HepG2 (cell line): ENCODE measurements around the gene ZNF829. TPM values are rescaled to one million over a fixed set of nuclear protein-coding genes. Genes with fewer than 3 reads are reported as not detected.

ENCODE experiments used
- ARID4A ChIP-seq: sonication (generic); formaldehyde crosslinking; IDR thresholded peaks from 2 replicates; pipeline ENCODE4 v1.5.0; 2020; ENCODE audit warnings: mild to moderate bottlenecking, missing genetic modification reagents, borderline replicate concordance
- HNRNPLL ChIP-seq: fragments of 200-400 bp; formaldehyde crosslinking; IDR thresholded peaks from 2 replicates; pipeline ENCODE4 v1.6.1; 2017; ENCODE audit warnings: mild to moderate bottlenecking, low read depth, low read length; ENCODE audit not compliant: poor library complexity, severe bottlenecking
- HOMEZ ChIP-seq: IDR thresholded peaks from 2 replicates; pipeline ENCODE4 v1.6.1; 2016; ENCODE audit warnings: low read depth
- KLF12 ChIP-seq: sonication (generic); formaldehyde crosslinking; IDR thresholded peaks from 2 replicates; pipeline ENCODE4 v1.4.0; 2020; ENCODE audit warnings: missing genetic modification reagents, borderline replicate concordance
- MBNL3 ChIP-seq: fragments of 250-450 bp; sonication (Bioruptor Pico); conservative IDR thresholded peaks from 2 replicates; pipeline ENCODE4 v1.8.0; 2022; ENCODE audit warnings: mild to moderate bottlenecking, inconsistent platforms
- POGZ ChIP-seq: sonication (generic); formaldehyde crosslinking; IDR thresholded peaks from 2 replicates; pipeline ENCODE4 v1.4.0; 2020; ENCODE audit warnings: mild to moderate bottlenecking, missing genetic modification reagents
- SAP130 ChIP-seq: IDR thresholded peaks from 2 replicates; pipeline ENCODE4 v1.6.1; 2016; ENCODE audit warnings: low read depth
- SNRNP70 ChIP-seq: fragments of 200-400 bp; formaldehyde crosslinking; IDR thresholded peaks from 2 replicates; pipeline ENCODE4 v1.6.1; 2017; ENCODE audit warnings: mild to moderate bottlenecking, low read depth, low read length, moderate library complexity
- SPEN ChIP-seq: sonication (generic); formaldehyde crosslinking; IDR thresholded peaks from 2 replicates; pipeline ENCODE4 v1.5.1; 2020; ENCODE audit warnings: low read depth, mild to moderate bottlenecking, missing genetic modification reagents
- U2AF2 ChIP-seq: fragments of 200-400 bp; formaldehyde crosslinking; IDR thresholded peaks from 2 replicates; pipeline ENCODE4 v1.6.1; 2017; ENCODE audit warnings: low read depth, mild to moderate bottlenecking, low read length
- ZBTB40 ChIP-seq, 2 experiments: fragments of 450-650 bp in 1 of 2; sonication (generic) in 1 of 2; formaldehyde crosslinking in 1 of 2; IDR thresholded peaks; 2 replicates each; pipeline versions ENCODE4 v1.6.1 to v1.8.0; 2016 to 2022; ENCODE audit warnings: antibody characterized with exemption in 1 of 2, mild to moderate bottlenecking in 1 of 2, missing genetic modification reagents in 1 of 2
- ZSCAN31 ChIP-seq: sonication (generic); formaldehyde crosslinking; IDR thresholded peaks from 2 replicates; pipeline ENCODE4 v1.5.0; 2020; ENCODE audit warnings: low read depth, mild to moderate bottlenecking, missing genetic modification reagents
- polyA plus RNA-seq, 8 experiments: library from polyadenylated mRNA; depleted of rRNA in 3 of 8; stranded (reverse) in 7 of 8; unstranded in 1 of 8; fragments of >200 nt; fragmentation: Illumina TruSeq in 4 of 8; extraction: Trizol in 4 of 8; gene quantifications; 2 replicates each; pipeline versions ENCODE4 v1.2.1 to v1.2.3, GENCODE V29; 2011 to 2016; ENCODE audit warnings: low read depth in 4 of 8, missing spikeins in 1 of 8, mixed read lengths in 1 of 8; ENCODE audit not compliant: insufficient read depth in 1 of 8
- total RNA-seq, 5 experiments: library from RNA; depleted of rRNA; stranded (reverse); fragments of >200 nt; fragmentation: Illumina TruSeq; extraction: Trizol; gene quantifications; 2 replicates each; pipeline ENCODE4 v1.2.3, GENCODE V29; 2016; ENCODE audit warnings: low read depth in 1 of 5

ZNF829 gene
- total and polyA plus RNA-seq, 2 of the 13 experiments (the other 11 are each of a cell fraction or from before 2014, with no cell fraction given), result 0.15 to 0.86 TPM

GRCh38 chr19:36849701-36850558, 66.2 kb downstream of the ZNF829 start (continued):
- TF ChIP-seq ZBTB40 (IDR thresholded peaks at IDR 0.05) (no peak), ZBTB40 (CRISPR knock-in tag; IDR thresholded peaks at IDR 0.05) (peak; percentile 56), SPEN (CRISPR knock-in tag) (peak; percentile 73; the same call in 1 of the 2 replicates), SAP130 (CRISPR knock-in tag) (peak; percentile 75; the same call in 1 of the 2 replicates), KLF12 (CRISPR knock-in tag) (peak; percentile 87; the same call in 1 of the 2 replicates), ZSCAN31 (CRISPR knock-in tag) (0 out of 2 replicates have a peak, but pooled peaks have one; percentile 54), U2AF2 (no peak), POGZ (0 out of 2 replicates have a peak, but pooled peaks have one; percentile 35), SNRNP70 (no peak), MBNL3 (CRISPR knock-in tag) (no peak), HNRNPLL (peak; percentile 81), HOMEZ (CRISPR knock-in tag) (no peak), ARID4A (CRISPR knock-in tag) (no peak; the same call in 1 of the 2 replicates)
